ENCODE data around the gene SLC25A26. TPM values are rescaled to one million over a fixed set of nuclear protein-coding genes. Genes with fewer than 3 reads are reported as not detected.

SLC25A26 gene
- polyA plus RNA-seq, 5 donors, result 18.3 to 29.5 (median 24.3) TPM

- no peak for DNase-seq
These were observed 97.1 kb downstream of the SLC25A26 start for GRCh38 chr3:66317750-66318376.

GRCh38 chr3:66320390-66320789 lies 99.6 kb downstream of the SLC25A26 start:
- DNase-seq, result no peak

- no peak for DNase-seq
These were observed 101.6 kb downstream of the SLC25A26 start for GRCh38 chr3:66322436-66322835.

GRCh38 chr3:66326340-66326739 lies 105.5 kb downstream of the SLC25A26 start:
- DNase-seq, result no peak

- DNase-seq, result no peak
These were observed 114.9 kb downstream of the SLC25A26 start for GRCh38 chr3:66335671-66336070.

- DNase-seq, result no peak
These were observed 115.5 kb downstream of the SLC25A26 start for GRCh38 chr3:66336333-66336766.

- DNase-seq, result no peak
These were observed 118.1 kb downstream of the SLC25A26 start for GRCh38 chr3:66338927-66339326.

- no peak for DNase-seq
These were observed 122.0 kb downstream of the SLC25A26 start for GRCh38 chr3:66342717-66343356.

- DNase-seq, result no peak
These were observed 123.6 kb downstream of the SLC25A26 start for GRCh38 chr3:66344391-66344811.

GRCh38 chr3:66344848-66345578 lies 124.2 kb downstream of the SLC25A26 start:
- no peak for DNase-seq

- no peak for DNase-seq
These were observed 127.9 kb downstream of the SLC25A26 start for GRCh38 chr3:66348704-66349103.

- DNase-seq, result no peak
These were observed 129.8 kb downstream of the SLC25A26 start for GRCh38 chr3:66350601-66351000.

- no peak for DNase-seq
These were observed 132.2 kb downstream of the SLC25A26 start for GRCh38 chr3:66353039-66353438.

GRCh38 chr3:66353530-66353929 lies 132.7 kb downstream of the SLC25A26 start:
- no peak for DNase-seq

- no peak for DNase-seq
These were observed 133.2 kb downstream of the SLC25A26 start for GRCh38 chr3:66354001-66354400.

GRCh38 chr3:66355394-66355793 lies 134.6 kb downstream of the SLC25A26 start:
- DNase-seq, result no peak

- DNase-seq, result no peak
These were observed 135.2 kb downstream of the SLC25A26 start for GRCh38 chr3:66355997-66356396.

- DNase-seq, result no peak
These were observed 140.6 kb downstream of the SLC25A26 start for GRCh38 chr3:66361356-66361755.

GRCh38 chr3:66362541-66362941 lies 141.7 kb downstream of the SLC25A26 start:
- DNase-seq, result no peak

GRCh38 chr3:66363148-66363547 lies 142.3 kb downstream of the SLC25A26 start:
- no peak for DNase-seq

- peak in 1 of 2 donors; percentile 2 for DNase-seq
These were observed 144.3 kb downstream of the SLC25A26 start for GRCh38 chr3:66365080-66365479.

GRCh38 chr3:66366747-66367146 lies 145.9 kb downstream of the SLC25A26 start:
- DNase-seq, result no peak

GRCh38 chr3:66367979-66368378 lies 147.2 kb downstream of the SLC25A26 start:
- DNase-seq, result no peak

All from right lung (tissue), 5 donors.